Dedifferentiated amniotic fluid mesenchymal stem cell (primary cell): ENCODE measurements around the gene C12orf75.
"Not testable (repeated sequence)": the region's sequence is repeated elsewhere in the genome, so short reads cannot be mapped to it uniquely, and the experiment has no call there.

Source experiments
- DNase-seq: peaks from one replicate; pipeline ENCODE4 v3.0.0-alpha.2; 2016; ENCODE audit errors: extremely low spot score

C12orf75 gene

GRCh38 chr12:105330283-105330930 is at the start of gene C12orf75:
TSS of gene C12orf75 (plus strand) at chr12:105330691. CDS start at chr12:105330892, 201 bp downstream.
- DNase-seq: peak; percentile 59

GRCh38 chr12:105280966-105281693 is 49.4 kb upstream of the C12orf75 start:
- no peak for DNase-seq

DNA sequence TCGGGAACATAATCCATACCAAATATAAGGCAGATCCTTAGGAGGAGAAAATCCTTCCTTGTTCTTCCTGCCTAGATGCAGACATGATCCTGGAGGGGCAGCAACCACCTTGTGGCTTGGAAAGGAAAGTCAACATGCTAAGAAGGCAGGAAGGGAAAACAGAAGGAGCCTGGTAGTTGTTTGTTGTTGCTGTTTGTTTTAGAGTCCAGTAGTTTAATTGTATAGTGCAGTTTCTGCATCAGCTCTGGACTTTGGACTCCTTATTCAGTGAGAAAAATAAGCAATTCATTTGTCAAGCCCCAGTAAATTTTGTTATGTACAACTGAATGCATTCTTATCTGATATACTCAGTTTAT is 48.8 kb upstream of the C12orf75 start:
- no peak for DNase-seq

DNA sequence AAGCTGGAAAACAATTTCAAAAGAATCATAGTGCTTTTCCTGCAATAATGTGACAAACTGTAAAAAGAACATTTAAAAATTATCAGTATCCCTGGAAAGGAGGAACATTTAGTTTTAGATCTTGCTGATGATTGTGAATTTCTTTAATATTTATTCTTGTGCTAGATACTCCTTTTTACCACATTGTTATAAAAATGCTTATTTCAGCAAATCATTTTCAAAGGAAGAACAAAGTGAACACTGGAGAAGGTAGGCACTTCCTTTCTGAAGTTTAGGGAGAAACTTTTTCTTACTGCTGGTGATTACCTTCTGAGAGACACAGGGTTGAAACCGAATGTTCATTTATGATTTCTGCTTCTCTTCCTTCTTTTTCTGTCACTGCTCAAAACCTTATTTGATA is 45.1 kb upstream of the C12orf75 start:
- DNase-seq: no peak

GRCh38 chr12:105287408-105287807 is 43.1 kb upstream of the C12orf75 start:
- no peak for DNase-seq

- DNase-seq: no peak
Measured at GRCh38 chr12:105288311-105288996, 42.0 kb upstream of the C12orf75 start.

- DNase-seq: no peak
Measured at GRCh38 chr12:105289114-105289904, 41.2 kb upstream of the C12orf75 start.

DNA sequence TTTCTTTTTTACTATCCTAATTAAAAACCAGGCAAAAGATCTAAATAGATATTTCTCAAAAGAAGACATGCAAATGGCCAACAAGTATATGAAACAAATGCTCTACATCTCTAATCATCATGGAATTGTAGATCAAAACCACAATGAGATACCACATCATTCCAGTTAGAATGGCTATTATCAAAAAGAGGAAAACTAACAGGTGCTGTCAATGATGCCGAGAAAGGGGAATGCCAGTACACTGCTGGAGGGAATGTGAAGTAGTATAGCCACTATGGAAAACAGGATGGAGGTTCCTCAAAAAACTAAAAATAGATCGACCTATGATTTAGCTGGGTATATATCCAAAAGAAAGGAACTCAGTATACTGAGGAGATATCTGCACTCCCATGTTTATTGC is 39.0 kb upstream of the C12orf75 start:
- no peak for DNase-seq

DNA sequence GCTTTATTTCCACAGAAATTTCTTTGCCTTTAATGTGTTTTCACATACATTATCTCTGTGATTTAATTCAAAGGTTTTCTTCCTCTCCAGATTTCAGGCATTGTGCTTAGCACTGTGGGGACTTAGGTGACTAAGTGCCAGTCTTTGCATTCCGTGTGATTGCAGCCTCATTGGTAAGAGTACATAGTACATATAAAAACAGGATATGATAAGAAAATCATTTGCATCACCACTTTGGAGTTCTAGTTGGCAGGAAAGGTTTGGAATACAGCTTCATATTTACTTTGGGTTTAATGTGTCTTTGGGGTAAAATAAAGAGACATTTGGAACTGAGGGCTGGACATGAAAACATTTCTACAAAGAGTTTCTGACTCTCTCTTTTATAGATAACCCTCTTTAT is 37.8 kb upstream of the C12orf75 start:
- no peak for DNase-seq

GRCh38 chr12:105293187-105293586 is 37.3 kb upstream of the C12orf75 start:
- no peak for DNase-seq

DNA sequence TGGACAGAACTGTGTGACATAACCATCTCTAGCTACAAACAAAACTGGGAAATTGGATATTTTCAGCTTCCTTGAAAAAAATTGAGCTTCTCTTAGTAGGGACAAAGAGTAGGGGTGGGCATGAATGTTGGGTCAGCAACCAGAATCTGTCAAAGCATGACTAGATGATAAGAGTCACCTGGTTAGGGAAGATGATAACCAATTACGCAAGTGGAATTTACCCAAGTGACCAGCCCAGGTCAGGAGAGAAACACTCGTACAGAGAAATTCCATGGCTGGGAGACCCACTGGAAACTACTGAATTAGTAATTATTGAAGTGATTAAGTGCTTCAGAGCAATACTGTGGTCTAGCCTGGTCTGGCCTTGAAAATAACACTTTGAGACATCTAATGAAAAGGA is 36.3 kb upstream of the C12orf75 start:
- DNase-seq: no peak

GRCh38 chr12:105294886-105295479 is 35.5 kb upstream of the C12orf75 start:
- DNase-seq: no peak

DNA sequence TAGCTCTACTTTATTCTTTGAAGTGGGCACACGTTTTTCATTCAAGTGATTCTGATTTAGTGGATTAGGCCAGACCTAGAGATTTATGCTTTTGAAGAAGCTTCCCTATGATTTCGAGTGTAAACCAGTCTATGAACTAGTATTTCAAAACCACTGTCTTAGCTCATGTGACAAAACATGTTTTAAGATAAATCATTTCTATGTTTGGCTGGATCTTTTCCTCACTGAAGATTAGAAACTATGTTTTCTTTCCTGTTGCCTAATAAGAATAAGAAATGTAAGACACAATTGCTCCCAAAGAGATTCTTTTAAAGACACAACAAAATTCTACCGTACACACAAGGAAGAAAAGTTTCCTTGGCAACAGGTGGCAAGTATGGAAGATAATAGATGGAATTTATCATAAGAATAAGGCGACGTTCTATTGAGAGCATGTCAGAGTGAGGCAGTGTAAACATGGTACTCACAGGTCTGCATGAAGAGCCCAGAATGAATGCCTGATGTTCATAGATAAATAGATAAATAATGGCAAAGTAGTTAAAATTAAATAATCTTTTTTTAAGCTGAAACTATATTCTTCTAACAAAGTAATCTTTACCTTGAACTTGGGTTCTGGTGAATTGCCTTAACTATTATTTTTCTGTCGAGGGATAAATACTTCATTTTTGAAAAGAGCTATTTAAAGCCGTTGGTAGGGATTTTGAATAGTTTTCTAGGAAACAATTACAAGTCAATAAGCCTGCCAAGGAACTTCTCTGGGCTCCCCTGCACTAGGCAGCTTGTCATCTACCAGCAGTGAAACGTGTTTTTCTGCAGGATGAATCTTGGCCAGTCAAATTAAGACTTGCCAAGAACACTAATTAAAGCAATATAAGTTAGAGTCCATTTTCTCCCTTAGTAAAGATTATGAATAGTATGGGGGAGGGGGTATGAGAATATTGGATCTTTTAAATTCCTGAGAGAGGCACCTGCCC is 34.1 kb upstream of the C12orf75 start:
- no peak for DNase-seq

DNA sequence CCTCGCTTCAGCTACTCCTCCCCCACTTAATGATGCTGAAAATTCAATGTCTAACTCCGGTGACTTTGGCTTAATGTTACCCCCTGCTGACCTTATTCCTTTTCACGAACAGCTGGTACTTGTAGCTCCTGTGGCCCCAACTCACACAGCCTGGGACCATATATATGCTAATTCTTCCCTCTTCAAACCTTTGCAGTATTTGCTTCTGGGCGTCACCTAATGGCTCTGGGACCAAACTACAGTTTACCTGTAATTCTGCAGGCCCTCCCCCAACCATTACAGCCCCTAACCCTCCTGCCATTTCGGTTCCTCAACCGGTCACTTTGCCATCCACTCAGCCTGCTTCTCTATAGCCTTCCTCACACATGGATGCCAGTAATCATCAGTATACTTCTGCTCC is 29.6 kb upstream of the C12orf75 start:
- DNase-seq: no peak

DNA sequence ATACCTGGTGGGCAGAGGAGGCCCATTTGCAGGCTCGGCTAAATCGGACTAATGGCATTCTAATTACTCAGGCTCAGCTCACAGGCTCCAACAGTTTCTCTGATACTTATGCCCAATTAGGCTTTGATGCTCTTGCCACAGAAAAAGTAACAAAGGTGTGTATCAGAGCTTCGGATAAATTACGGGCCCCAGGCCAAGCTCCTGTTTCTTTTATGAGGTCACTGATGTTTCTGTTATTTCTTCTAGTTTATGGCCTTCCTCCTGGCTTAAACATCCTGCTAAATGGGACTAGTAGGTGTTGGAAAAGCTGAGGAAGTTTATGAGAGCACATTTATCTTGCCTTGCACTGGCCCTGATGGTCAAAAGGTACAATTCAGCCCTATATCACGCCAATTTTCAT is 28.8 kb upstream of the C12orf75 start:
- no peak for DNase-seq

DNA sequence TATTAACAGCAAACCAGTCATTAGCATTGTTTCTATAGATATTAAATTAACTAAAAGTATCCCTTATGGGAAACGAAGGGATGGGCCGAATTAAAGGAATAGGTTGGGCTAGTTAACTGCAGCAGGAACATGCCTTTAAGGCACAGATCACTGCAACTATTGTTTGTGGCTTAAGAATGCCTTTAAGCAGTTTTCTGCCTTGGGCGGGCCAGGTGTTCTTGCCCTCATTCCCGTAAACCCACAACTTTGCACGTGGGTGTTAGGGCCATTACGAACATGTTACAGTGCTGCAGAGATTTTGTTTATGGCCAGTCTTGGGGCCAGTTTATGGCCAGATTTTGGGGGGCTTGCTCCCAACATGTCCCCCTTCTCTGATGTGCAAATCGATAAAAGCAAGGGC is 27.5 kb upstream of the C12orf75 start:
- DNase-seq: not testable (repeated sequence)

- DNase-seq: not testable (repeated sequence)
Measured at GRCh38 chr12:105304626-105305025, 25.9 kb upstream of the C12orf75 start.

GRCh38 chr12:105307601-105308314 is 22.7 kb upstream of the C12orf75 start:
- not testable (repeated sequence) for DNase-seq

DNA sequence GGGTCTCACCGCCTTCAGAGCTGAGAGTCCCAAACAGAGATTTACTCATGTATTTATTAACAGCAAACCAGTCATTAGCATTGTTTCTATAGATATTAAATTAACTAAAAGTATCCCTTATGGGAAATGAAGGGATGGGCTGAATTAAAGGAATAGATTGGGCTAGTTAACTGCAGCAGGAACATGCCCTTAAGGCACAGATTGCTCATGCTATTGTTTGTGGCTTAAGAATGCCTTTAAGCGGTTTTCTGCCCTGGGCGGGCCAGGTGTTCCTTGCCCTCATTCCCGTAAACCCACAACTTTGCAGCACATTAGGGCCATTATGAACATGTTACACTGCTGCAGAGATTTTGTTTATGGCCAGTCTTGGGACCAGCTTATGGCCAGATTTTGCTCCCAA is 21.7 kb upstream of the C12orf75 start:
- DNase-seq: not testable (repeated sequence)

- DNase-seq: not testable (repeated sequence)
Measured at GRCh38 chr12:105309384-105309783, 21.1 kb upstream of the C12orf75 start.
